Lower leg skin (tissue), 4 donors: Measurements from ENCODE around the gene TRPV6. TPM values are rescaled to one million over a fixed set of nuclear protein-coding genes. Genes with fewer than 3 reads are reported as not detected.

ENCODE experiments used
- DNase-seq, 2 donors: peaks; one replicate each; pipeline ENCODE4 v3.0.0-alpha.2; 2019; ENCODE audit warnings: low spot score in 2 of 2
- H3K4me3 ChIP-seq: fragments of 200-600 bp; sonication (generic); 2 replicates; pipeline ENCODE4 v1.5.1; 2017; ENCODE audit warnings: mild to moderate bottlenecking, low read depth; ENCODE audit not compliant: poor library complexity, severe bottlenecking
- POLR2A ChIP-seq, 2 donors: fragments of 450-650 bp; IDR thresholded peaks; one replicate each; pipeline ENCODE4 v1.6.1; 2016 to 2017; ENCODE audit warnings: antibody characterized with exemption in 2 of 2, mild to moderate bottlenecking in 1 of 2, moderate library complexity in 1 of 2
- WGBS, 2 donors: methylation state at CpG; one replicate each; pipeline ENCODE4 v1.1.5; 2018; 5-methylcytosine and 5-hydroxymethylcytosine counted together
- intact Hi-C: fragments of 100-400 bp; cut with DNase I; formaldehyde crosslinking; loops from one replicate; pipeline ENCODE4 v1.15.0; 2023; ENCODE audit warnings: low total_unique reads
- total RNA-seq, 4 donors: library from RNA; depleted of rRNA; stranded (reverse); fragments of >200 nt; gene quantifications; one replicate each; pipeline ENCODE4 v1.1.0, GENCODE V29; 2016
- TF ChIP-seq, protein P1 (sequence below), 3 donors: fragments of 450-650 bp; IDR thresholded peaks; one replicate each; pipeline ENCODE4 v1.5.1; 2016; ENCODE audit warnings: antibody characterized with exemption in 3 of 3, mild to moderate bottlenecking in 3 of 3, moderate library complexity in 2 of 3

The TRPV6 gene
- 10 to 100 TPM; 10.3 to 13.4 (median 11.5) TPM for total RNA-seq

DNA sequence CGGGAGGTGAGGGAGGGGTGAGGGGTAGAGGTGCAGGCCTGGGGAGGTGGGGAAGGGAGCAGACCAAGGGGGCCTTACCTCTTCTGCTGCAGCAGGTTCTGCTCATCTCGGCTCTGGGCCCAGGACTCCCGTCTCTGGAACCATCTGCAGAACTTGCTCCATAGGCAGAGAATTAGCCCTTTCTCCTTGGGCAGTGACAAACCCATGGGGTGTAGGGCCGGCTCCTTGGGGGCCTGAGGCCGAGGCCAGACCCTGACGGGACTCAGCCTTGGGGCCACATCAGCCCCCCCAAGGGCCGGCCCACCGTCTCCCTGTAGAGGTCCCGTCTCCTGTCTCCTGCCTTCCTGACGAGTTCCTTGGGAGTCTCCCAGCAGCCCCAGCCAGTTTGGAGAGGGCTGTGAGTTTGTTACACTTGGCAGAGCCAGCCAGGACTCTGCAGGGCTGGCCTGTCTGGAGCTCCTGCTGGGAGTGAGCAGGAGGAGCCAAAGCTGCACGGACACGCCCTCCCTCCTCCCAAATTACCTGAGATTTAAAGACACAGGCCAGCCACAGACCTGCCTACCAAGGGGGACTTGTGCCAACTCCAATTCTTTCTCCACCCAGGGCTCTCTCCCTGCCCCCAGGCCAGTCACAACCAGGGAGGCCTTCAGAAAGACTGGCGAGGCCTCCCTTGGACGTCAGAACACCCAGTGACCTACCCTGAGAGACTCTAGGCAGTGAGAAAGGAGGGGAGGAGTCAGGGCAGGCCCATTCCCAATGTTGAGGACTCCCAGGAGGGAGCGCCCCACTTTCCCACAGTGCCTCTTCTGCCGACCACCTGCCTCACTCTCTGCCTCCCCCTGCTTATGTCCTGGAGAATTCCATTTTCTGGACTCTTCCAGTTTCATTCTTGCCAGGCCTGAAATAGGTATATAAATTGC is at the start of gene TRPV6:
TRPV6 (minus strand) TSS at position 435 of the 920 bp plus-strand sequence.
- TF ChIP-seq, protein P1, sequence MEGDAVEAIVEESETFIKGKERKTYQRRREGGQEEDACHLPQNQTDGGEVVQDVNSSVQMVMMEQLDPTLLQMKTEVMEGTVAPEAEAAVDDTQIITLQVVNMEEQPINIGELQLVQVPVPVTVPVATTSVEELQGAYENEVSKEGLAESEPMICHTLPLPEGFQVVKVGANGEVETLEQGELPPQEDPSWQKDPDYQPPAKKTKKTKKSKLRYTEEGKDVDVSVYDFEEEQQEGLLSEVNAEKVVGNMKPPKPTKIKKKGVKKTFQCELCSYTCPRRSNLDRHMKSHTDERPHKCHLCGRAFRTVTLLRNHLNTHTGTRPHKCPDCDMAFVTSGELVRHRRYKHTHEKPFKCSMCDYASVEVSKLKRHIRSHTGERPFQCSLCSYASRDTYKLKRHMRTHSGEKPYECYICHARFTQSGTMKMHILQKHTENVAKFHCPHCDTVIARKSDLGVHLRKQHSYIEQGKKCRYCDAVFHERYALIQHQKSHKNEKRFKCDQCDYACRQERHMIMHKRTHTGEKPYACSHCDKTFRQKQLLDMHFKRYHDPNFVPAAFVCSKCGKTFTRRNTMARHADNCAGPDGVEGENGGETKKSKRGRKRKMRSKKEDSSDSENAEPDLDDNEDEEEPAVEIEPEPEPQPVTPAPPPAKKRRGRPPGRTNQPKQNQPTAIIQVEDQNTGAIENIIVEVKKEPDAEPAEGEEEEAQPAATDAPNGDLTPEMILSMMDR (IDR thresholded peaks at IDR 0.05) = no peak
- TF ChIP-seq POLR2A (IDR thresholded peaks at IDR 0.05) = no peak
- WGBS, 2 donors = 30 to 35% methylated on average over 10 to 16 of the region's 16 CpGs
- H3K4me3 ChIP-seq = no peak within 1 kb of the TSS
- peak; percentile 55 to 89 for DNase-seq
- intact Hi-C loops = no loop called here

DNA sequence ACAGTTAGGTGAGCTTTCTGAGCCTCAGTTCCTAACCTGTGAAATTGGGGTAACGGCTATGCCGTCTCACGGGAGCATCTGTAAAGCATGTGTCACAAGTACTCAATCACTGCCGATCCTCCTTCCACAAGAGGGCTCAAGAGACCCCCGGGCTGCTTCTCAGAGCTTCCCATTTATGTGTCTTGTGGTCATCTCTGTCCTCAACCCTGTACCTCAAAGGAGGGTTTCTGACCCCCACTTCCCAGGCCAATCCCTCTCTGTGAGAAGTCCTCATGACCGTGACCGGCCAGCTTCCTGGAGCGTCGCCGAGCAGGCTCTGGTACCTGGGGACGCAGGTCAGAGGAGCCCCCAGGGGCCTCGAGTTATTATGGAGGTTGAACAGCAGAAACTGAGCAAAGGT is 48.5 kb upstream of the TRPV6 start:
- peak in 1 of 2 donors; percentile 60 for DNase-seq
- intact Hi-C loops = no loop called here
- TF ChIP-seq POLR2A (IDR thresholded peaks at IDR 0.05) = no peak
- TF ChIP-seq, protein P1 (IDR thresholded peaks at IDR 0.05) = no peak
- no peak overlapping the region for H3K4me3 ChIP-seq
- WGBS, 2 donors = 76 to 79% methylated on average over 12 of the region's 12 CpGs

DNA sequence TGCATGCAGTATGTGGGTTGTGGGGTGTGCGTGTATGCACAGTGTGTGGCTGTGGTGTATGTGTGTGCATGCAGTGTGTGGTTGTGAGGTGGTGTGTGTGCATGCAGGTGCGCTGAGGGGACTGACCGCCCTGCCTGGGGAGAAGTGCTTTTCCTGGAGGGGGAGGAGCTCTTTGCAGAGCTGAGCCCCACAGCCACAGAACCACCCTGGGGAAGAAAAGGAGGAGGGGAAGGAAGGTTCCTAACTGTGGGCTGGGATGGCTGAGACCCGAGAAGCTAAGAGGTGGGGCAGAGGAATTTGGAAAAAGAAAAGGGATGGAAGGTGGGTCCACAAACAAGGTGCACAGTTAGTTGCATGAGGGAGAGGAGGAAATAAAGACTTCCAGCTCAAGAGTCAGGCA is 48.1 kb upstream of the TRPV6 start, which contains the start of gene TRPV5:
TRPV5 (minus strand) TSS at position 123 of the 400 bp plus-strand sequence. CDS start 287 bp downstream, outside the sequence.
- TF ChIP-seq POLR2A (IDR thresholded peaks at IDR 0.05) = no peak
- TF ChIP-seq, protein P1 (IDR thresholded peaks at IDR 0.05) = no peak
- DNase-seq = peak in 1 of 2 donors; percentile 59
- H3K4me3 ChIP-seq = no peak within 1 kb of the TSS
- WGBS, 2 donors = 74 to 79% methylated on average over 4 of the region's 4 CpGs
- intact Hi-C loops = no loop called here

DNA sequence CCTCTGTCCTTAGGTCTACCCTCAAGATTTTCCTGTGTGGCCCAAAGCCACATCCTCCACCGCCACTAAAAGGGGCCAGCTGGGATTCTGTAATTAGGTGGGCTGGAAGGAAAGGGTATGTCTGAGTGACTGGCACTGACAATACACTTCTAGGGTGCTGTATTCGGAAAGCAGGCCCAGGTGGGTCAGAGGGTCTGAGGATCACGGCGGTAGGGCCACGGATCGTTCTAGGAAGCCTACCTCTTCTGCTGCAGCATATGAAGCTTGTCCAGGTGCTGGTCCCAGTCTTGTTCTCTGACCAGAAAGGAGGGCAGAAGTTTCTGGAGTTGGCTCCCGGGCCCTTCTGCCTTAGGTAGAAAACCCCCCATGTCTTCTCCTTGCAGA is 47.5 kb upstream of the TRPV6 start:
- no peak for TF ChIP-seq POLR2A (IDR thresholded peaks at IDR 0.05)
- TF ChIP-seq, protein P1 (IDR thresholded peaks at IDR 0.05) = no peak
- no peak overlapping the region for H3K4me3 ChIP-seq
- intact Hi-C loops = no loop called here
- 87 to 90% methylated on average over 7 of the region's 7 CpGs for WGBS, 2 donors
- peak in 1 of 2 donors; percentile 56 for DNase-seq

DNA sequence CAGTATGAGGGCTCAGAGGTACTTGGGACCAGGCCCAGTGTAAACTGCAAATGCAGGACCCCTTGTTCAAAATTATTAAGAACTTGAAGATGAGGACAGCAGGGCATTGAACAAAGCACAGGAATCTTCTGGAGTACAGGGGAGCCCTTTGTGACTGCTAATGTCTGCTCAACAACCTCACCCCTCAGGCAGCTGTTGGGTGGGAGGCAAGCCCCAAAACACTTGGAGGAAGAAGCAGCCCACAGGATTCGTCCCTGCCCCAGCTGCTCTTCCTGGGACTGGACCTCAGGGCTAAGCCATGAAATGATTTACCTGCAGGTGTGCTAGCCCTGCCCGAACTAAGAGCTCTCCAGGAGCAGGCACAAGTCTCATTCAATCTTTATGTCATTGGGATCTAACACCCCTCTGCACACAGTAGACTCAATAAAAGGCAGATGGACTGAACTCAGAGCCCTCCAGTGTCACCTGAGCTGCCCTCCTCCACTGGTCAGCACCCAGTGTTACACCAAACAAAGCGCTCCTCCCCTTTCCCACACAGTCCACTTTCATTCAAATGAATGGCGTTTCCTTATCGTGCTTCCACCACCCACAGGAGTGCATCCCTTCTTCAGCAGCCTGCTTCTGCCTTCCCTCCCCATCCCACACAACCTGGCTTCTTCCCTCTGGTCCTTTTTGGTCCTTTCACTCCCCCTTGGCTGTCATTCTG is 47.0 kb upstream of the TRPV6 start:
- WGBS, 2 donors = 65 to 80% methylated on average over 5 of the region's 5 CpGs
- no peak overlapping the region for H3K4me3 ChIP-seq
- DNase-seq = peak in 1 of 2 donors; percentile 52
- no peak for TF ChIP-seq POLR2A (IDR thresholded peaks at IDR 0.05)
- TF ChIP-seq, protein P1 (IDR thresholded peaks at IDR 0.05) = no peak
- intact Hi-C loops = no loop called here
